ENCODE data around the gene SRGN.

- TF ChIP-seq JUND (IDR thresholded peaks at IDR 0.05; ENCODE audit: low read depth, low read length) (no peak), EP300 (IDR thresholded peaks at IDR 0.05; ENCODE audit: borderline replicate concordance in 1 of 2, control insufficient read depth in 1 of 2, low read depth in 2 of 2, low read length in 2 of 2) (peak in 1 of 2 experiments; percentile 65; a peak in 2 of 4 replicates), BRCA1 (IDR thresholded peaks at IDR 0.05; ENCODE audit: low read depth, low read length) (no peak), REST (IDR thresholded peaks at IDR 0.05; ENCODE audit: low read depth, low read length) (no peak), NR2F1 (conservative IDR thresholded peaks at IDR 0.05) (peak; percentile 83), CTCF (IDR thresholded peaks at IDR 0.05 in 2 of 3, conservative IDR thresholded peaks at IDR 0.05 in 1 of 3; ENCODE audit: control insufficient read depth in 2 of 3, extremely low read depth in 1 of 3, insufficient read depth in 1 of 3, low read depth in 3 of 3, low read length in 3 of 3) (no peak), MAX (IDR thresholded peaks at IDR 0.05; ENCODE audit: low read depth, low read length) (no peak), SUPT20H (IDR thresholded peaks at IDR 0.05; ENCODE audit: borderline replicate concordance, control insufficient read depth, low read depth, low read length) (no peak), SP1 (IDR thresholded peaks at IDR 0.05; ENCODE audit: low read depth, low read length) (no peak)
These were observed 32.7 kb upstream of the SRGN start for GRCh38 chr10:69055241-69055640.

Data from GM12878 (cell line).